ENCODE results near the gene TMEM30B. TPM values are rescaled to one million over a fixed set of nuclear protein-coding genes. Genes with fewer than 3 reads are reported as not detected.

The TMEM30B gene
- total and polyA plus RNA-seq, 2 of the 4 experiments (the other 2 are of a cell fraction) = 0.03 TPM; not detected in 1

DNA sequence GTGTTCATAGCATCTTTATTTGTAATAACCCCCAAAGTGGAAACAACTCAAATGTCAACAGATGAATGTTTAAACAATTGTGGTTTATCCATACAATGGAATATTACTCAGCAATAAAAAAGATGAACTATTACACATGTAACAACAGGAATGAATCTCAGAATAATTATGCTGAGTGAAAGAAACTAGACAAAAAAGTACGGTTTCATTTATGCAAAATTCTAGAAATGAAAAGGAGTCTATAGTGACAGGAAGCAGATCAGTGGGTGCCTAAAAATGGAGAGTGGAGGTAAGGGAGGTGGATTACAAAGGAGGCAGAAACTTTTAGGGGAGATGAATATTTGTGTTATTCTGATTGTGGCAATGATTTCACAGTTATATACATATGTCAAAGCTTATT is 45.0 kb upstream of the TMEM30B start:
- Histone ChIP-seq H2BK20ac (ENCODE audit: low read depth, low read length) (no peak overlapping the region), H3K18ac (ENCODE audit: low read depth, low read length) (no peak overlapping the region), H3K4me3 (ENCODE audit: insufficient read depth, low read depth, low read length) (no peak overlapping the region), H3K79me1 (ENCODE audit: low read depth in 1 of 2, low read length in 2 of 2) (no peaks in the 10 kb centered on the region), H3K4ac (ENCODE audit: low read depth, low read length) (no peak overlapping the region), H3K23ac (ENCODE audit: low read depth, low read length) (no peak overlapping the region), H3K27me3 (ENCODE audit: control insufficient read depth, insufficient read depth, low read length) (peaks cover 35% of the 10 kb centered on the region), H4K20me1 (ENCODE audit: insufficient read depth, low read length) (no peaks in the 10 kb centered on the region), H3K27ac (ENCODE audit: insufficient read depth, low read length) (no peak overlapping the region), H3K14ac (replicated peaks; ENCODE audit: low read depth, low read length) (no peak overlapping the region), H3K9me1 (ENCODE audit: insufficient read depth, low read length) (no peaks in the 10 kb centered on the region), H4K5ac (ENCODE audit: low read depth, low read length) (no peak overlapping the region), H3K36me3 (ENCODE audit: control insufficient read depth, insufficient read depth, low read length) (no peaks in the 10 kb centered on the region), H3K9me3 (ENCODE audit: control insufficient read depth, insufficient read depth, low read length) (peaks cover 5% of the 10 kb centered on the region; the same call in 1 of the 2 replicates), H3K4me2 (ENCODE audit: low read depth, low read length) (no peak overlapping the region), H2BK120ac (ENCODE audit: low read depth, low read length) (no peak overlapping the region), H2AFZ (replicated peaks; ENCODE audit: low read length, poor library complexity) (no peak overlapping the region), H4K91ac (ENCODE audit: insufficient read depth, low read depth, low read length) (no peak overlapping the region), H3K9ac (ENCODE audit: low read depth, low read length) (no peak overlapping the region), H2BK15ac (ENCODE audit: low read depth, low read length) (no peak overlapping the region), H2AK9ac (replicated peaks; ENCODE audit: low read depth, low read length, poor library complexity) (no peak overlapping the region), H2AK5ac (ENCODE audit: low read depth, low read length) (no peak overlapping the region), H4K8ac (ENCODE audit: low read depth in 2 of 2, low read length in 2 of 2) (no peak overlapping the region), H3K4me1 (ENCODE audit: control insufficient read depth, insufficient read depth, low read length) (no peaks in the 10 kb centered on the region; the same call in 1 of the 2 replicates), H3K56ac (ENCODE audit: extremely low read depth, insufficient read depth, low read length) (no peak overlapping the region), H2BK5ac (ENCODE audit: low read depth, low read length, poor library complexity, severe bottlenecking) (no peak overlapping the region)
- intact Hi-C loops (cut with micrococcal nuclease) = no loop called here
- dilution Hi-C loops (cut with HindIII; ENCODE audit: low sequenced_read_pairs, unreplicated experiment) = no loop called here
- in situ Hi-C loops (cut with MboI; ENCODE audit: low sequenced_read_pairs) = no loop called here
- POLR2A ChIA-PET (ENCODE audit: unreplicated experiment) = no interaction called here
- CTCF ChIA-PET = no interaction called here
- ATAC-seq (ENCODE audit: low read depth) = no peak
- DNase-seq = no peak
- TF ChIP-seq NFE2L2 (IDR thresholded peaks at IDR 0.05; ENCODE audit: low read depth, low read length) = no peak
- no peak for TF ChIP-seq BHLHE40 (IDR thresholded peaks at IDR 0.05; ENCODE audit: low read depth, low read length)
- no peak for TF ChIP-seq MXI1 (IDR thresholded peaks at IDR 0.05; ENCODE audit: borderline replicate concordance, low read depth, low read length)
- TF ChIP-seq, protein P1, sequence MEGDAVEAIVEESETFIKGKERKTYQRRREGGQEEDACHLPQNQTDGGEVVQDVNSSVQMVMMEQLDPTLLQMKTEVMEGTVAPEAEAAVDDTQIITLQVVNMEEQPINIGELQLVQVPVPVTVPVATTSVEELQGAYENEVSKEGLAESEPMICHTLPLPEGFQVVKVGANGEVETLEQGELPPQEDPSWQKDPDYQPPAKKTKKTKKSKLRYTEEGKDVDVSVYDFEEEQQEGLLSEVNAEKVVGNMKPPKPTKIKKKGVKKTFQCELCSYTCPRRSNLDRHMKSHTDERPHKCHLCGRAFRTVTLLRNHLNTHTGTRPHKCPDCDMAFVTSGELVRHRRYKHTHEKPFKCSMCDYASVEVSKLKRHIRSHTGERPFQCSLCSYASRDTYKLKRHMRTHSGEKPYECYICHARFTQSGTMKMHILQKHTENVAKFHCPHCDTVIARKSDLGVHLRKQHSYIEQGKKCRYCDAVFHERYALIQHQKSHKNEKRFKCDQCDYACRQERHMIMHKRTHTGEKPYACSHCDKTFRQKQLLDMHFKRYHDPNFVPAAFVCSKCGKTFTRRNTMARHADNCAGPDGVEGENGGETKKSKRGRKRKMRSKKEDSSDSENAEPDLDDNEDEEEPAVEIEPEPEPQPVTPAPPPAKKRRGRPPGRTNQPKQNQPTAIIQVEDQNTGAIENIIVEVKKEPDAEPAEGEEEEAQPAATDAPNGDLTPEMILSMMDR (conservative IDR thresholded peaks at IDR 0.05; ENCODE audit: low read depth, low read length) = no peak
- TF ChIP-seq RCOR1 (IDR thresholded peaks at IDR 0.05; ENCODE audit: insufficient replicate concordance, low read length) = no peak
- TF ChIP-seq, protein P2, sequence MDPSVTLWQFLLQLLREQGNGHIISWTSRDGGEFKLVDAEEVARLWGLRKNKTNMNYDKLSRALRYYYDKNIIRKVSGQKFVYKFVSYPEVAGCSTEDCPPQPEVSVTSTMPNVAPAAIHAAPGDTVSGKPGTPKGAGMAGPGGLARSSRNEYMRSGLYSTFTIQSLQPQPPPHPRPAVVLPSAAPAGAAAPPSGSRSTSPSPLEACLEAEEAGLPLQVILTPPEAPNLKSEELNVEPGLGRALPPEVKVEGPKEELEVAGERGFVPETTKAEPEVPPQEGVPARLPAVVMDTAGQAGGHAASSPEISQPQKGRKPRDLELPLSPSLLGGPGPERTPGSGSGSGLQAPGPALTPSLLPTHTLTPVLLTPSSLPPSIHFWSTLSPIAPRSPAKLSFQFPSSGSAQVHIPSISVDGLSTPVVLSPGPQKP (IDR thresholded peaks at IDR 0.05; ENCODE audit: borderline replicate concordance, low read depth, low read length) = no peak
- TF ChIP-seq FOS (IDR thresholded peaks at IDR 0.05; ENCODE audit: low read depth, low read length) = no peak
- TF ChIP-seq MAZ (IDR thresholded peaks at IDR 0.05; ENCODE audit: borderline replicate concordance, low read depth, low read length) = no peak
- TF ChIP-seq RFX5 (IDR thresholded peaks at IDR 0.05; ENCODE audit: low read depth, low read length) = no peak
- TF ChIP-seq, protein P3, sequence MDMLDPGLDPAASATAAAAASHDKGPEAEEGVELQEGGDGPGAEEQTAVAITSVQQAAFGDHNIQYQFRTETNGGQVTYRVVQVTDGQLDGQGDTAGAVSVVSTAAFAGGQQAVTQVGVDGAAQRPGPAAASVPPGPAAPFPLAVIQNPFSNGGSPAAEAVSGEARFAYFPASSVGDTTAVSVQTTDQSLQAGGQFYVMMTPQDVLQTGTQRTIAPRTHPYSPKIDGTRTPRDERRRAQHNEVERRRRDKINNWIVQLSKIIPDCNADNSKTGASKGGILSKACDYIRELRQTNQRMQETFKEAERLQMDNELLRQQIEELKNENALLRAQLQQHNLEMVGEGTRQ (IDR thresholded peaks at IDR 0.05; ENCODE audit: low read depth, low read length) = no peak
- no peak for TF ChIP-seq POLR2A (IDR thresholded peaks at IDR 0.05; ENCODE audit: low read depth, low read length)
- BruUV-seq (replicated peaks) = no TSS peak
- no CpG with 5 or more reads among the region's 1 CpG for WGBS, 2 experiments (ENCODE audit: extremely low coverage in 2 of 2, insufficient read length in 1 of 2)

All from IMR-90 (cell line).